HG03135 (cell line): ENCODE measurements around the gene GRAMD4.

ENCODE experiments used
- ATAC-seq: cut with Tn5 transposase; IDR thresholded peaks from one replicate; pipeline ENCODE4 v1.9.1; 2021; ENCODE audit warnings: mild to moderate bottlenecking, moderate library complexity; ENCODE audit not compliant: unreplicated experiment

Gene GRAMD4

DNA sequence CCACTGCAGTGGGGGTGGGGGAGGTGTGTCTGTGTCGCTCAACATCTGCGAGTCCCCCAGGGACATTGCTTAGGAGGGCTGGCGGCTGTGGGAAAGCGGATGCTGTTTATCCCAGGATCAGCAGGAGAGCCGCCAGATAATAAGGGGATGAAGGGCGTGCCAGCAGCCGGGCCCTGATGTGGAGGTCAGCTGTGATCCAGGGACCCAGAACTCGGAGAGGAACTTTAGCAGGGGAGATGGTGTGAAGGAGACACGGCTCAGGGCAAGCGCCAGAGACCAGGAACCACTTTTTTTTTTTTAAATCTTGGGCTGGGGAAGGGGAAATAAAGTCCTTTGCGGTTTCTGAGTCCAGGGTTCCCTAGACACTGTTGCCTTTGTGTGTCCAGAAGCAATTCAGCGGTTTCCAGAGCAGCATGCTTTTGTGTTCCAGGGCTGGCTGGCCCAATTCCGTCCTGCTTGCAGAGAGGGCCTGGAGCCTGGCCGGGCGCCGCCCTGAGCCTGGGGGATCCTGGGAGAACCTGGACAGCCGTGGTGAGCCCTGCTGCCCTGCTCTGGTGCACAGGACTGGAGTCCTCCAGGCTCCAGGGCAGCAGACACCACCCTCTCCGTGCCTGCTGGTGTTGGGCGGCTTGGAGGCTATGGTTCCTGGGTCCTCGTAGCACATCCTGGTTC, at the start of gene GRAMD4:
TSS of gene GRAMD4 (plus strand) at position 557 of the 672 bp plus-strand sequence. CDS start 6,414 bp downstream, outside the sequence.
- ATAC-seq: no peak

GRCh38 chr22:46571642-46572250, 48.4 kb upstream of the GRAMD4 start:
- ATAC-seq: no peak

- ATAC-seq: no peak
These were observed 47.0 kb upstream of the GRAMD4 start for GRCh38 chr22:46572911-46573780.

DNA sequence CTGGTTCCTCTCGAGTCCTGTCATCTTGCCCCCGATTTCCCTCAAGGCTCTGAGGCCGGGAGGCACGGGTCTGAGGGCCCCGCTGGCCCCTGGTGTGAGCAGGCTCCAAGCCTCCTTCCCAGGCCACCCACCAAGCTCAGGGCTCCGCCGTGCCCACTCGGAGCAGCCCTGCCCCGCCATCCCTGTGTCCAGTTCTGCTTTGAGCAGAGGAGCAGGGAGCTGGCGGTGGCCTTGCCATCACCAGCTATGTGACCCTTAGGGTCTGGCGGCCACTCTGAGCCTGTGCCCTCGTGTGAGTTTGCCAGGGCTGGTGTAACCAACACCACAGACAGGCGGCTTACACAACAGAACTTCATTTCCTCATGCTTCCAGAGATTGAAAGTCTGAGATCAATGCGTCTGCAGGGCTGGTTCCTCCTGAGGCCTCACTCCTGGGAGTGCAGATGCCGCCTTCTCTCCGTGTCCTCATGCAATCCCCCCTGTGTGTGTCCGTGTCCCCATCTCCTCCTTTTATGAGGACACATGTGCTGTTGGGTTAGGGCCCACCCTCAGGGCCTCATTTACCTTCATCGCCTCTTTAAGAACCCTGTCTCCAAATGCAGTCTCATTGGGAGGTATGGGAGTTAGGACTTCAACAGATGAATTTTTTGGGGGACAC, 46.3 kb upstream of the GRAMD4 start:
- ATAC-seq: no peak

GRCh38 chr22:46574438-46574992, 45.7 kb upstream of the GRAMD4 start:
- ATAC-seq: no peak

GRCh38 chr22:46574993-46575910, 44.9 kb upstream of the GRAMD4 start:
- ATAC-seq: no peak

DNA sequence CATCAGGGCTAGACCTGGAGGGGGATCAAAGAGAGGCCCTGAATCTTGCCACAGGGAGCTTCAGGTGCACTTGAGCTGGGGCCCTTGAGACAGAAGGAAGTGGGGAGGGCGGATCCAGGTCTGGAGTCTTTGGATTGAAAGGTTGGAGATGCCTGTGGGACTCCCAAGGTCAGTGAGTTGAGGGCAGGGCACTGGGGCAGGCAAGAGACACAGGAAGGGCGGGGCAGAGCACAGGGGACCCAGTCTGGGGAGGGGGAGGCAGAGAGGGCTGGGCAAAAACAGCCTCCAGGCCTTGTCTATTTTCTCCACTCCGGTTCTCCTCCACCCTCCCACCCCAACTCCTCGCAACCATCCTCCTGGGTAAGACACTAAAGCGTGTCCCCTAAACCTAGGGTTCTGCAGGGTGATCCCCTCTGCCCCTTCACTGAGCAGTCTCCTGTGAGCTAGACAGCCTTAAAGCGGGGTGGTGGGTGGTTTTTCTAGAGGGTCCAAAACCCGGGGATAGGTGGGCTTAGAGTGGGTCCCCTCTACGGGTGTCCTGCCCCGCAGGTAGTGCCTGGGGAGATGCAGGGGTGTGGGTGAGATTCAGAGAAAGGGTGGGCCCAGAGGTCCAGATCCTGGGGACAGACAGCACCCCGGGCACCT, 44.2 kb upstream of the GRAMD4 start:
- no peak for ATAC-seq

DNA sequence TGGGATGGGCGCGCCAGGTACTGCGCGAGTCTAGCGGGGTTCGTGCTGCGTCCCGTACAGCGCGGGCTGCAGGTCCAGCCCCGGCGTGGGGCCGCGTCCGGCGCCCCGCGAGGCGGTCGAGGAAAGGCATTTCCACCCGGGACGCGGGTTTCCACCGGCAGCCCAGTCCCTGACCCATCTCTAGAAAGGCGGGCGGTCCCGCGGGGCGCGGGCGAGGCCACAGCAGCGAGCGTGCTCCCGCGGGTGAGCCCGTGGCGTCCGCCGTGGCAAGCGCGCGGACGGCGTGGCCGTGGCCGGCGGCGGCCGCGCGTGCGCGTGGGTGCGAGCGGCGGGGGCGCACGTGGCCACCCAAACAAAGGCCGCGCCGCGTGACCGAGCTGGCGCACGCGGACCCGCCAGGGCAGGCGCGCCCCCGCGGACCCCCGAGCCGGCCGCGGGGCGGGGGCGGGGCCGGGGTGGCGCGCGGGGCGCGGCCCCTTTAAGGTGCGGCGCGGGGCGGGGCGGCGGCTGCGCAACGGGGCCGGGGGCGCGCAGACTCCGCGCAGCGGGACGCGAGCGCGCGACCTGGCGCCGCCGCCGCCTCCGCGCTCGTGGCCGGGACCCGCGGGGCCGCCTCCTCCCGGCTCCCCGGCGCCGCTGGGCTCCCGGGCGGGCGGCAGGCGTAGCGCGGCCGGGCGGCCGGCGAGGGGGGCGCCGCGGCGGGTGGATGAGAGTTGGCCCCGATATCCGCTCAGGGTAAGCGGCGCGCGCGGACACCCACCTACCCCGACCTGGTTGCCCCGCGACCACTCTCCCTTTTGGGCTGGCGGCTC, 43.4 kb upstream of the GRAMD4 start:
- no peak for ATAC-seq

DNA sequence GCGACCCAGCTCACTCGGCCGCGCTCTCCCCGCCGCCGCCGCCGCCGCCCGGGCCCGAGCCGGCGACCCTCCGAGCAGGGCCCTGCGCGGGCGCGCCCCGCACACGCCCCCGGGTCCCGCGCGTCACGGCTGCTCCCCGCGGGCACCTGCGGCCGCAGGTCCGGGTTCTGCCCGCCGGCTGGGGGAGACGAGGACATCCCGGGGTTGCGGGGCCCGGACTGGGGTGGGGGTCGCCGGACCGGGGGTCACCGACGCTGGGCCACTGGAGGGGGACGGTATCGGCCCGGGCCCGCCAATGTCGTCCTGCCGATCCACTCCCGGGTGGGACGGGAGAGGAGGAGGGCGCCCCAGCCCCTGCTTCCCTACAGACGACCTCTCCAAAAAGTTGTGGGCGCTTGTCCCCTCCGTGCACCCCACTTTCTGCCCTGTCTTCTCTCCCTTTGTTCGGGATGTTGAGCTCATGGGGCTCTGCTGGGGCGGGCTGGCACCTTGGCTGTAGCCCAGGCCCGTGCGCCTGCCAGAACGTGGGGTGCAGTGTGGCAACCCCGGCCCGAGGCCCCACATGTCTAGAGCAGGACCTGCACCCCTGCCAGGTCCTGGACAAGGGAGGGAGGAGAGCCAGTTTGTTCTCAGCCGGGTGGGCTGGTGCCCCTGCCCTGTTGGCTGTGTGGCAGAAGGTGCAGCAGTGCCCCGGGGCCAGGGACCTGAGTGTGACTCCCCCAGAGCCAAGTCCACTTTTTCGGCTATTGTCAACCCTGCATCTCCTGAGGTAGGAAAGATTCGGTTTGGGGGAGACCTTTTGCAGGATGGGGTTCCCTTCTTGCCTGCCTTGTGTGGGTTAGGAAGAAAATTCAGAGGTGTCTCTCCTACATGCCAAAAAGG, 42.6 kb upstream of the GRAMD4 start:
- ATAC-seq: no peak

GRCh38 chr22:46578251-46578823, 41.8 kb upstream of the GRAMD4 start:
- no peak for ATAC-seq

GRCh38 chr22:46578824-46579561, 41.2 kb upstream of the GRAMD4 start:
- no peak for ATAC-seq

DNA sequence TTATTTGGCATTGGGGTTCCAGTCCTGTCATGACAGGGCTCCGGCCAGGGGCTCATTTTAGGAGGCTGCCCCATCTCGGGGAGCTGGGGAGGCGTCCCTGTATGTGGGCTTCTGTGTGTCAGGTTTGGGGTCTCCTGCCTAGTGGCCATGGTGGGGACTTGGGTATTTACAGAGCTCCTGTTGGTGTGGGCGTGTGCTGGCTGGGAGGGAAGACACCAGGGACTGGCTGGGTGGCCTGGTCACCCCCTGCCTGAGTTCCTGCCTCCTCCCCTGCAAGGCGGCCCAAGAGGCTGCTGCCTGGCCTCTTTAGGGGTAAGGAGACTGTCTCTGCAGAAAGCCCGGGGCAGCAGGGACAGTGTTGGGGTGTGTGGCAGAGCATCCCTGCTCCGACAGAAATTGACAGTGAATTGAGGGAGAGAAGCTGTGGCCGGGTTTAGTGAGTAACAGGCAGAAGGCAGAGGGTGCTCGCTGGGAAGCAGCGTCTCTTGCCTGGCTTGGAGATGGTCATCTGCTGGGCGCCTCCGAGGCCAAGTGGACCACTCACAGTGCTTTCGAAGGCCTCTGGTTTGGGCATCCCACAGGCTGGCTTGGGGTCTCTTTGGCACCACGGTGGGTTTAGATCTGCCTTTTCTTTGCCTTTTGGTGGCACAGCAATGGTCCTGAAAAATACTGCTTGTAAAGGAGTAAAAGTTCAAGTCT, 40.3 kb upstream of the GRAMD4 start:
- ATAC-seq: no peak

GRCh38 chr22:46580940-46581537, 39.1 kb upstream of the GRAMD4 start:
- ATAC-seq: no peak

- ATAC-seq: no peak
These were observed 38.5 kb upstream of the GRAMD4 start for GRCh38 chr22:46581538-46582244.
